Mesodermal cell (in vitro differentiated cells): ENCODE data around the gene C2CD3.

Source experiments
- H3K27ac ChIP-seq: 2 replicates; pipeline ENCODE4 v1.7.0; 2013; ENCODE audit warnings: mild to moderate bottlenecking, low read depth, low read length, moderate library complexity; ENCODE audit not compliant: severe bottlenecking
- H3K36me3 ChIP-seq: 2 replicates; pipeline ENCODE4 v1.7.1; 2013; ENCODE audit warnings: mild to moderate bottlenecking, low read length, moderate library complexity; ENCODE audit not compliant: control insufficient read depth, insufficient read depth
- H3K4me1 ChIP-seq: one replicate; pipeline ENCODE4 v1.7.1; 2013; ENCODE audit warnings: mild to moderate bottlenecking, low read length; ENCODE audit not compliant: insufficient read depth, control insufficient read depth, poor library complexity, severe bottlenecking
- H3K4me3 ChIP-seq: 2 replicates; pipeline ENCODE4 v1.7.0; 2013; ENCODE audit warnings: low read length, control low read depth, mild to moderate bottlenecking; ENCODE audit not compliant: insufficient read depth, poor library complexity, severe bottlenecking; ENCODE audit errors: extremely low read depth
- H3K9me3 ChIP-seq: 2 replicates; pipeline ENCODE4 v1.7.1; 2013; ENCODE audit warnings: mild to moderate bottlenecking, low read length, moderate library complexity; ENCODE audit not compliant: control insufficient read depth
- WGBS, 2 experiments: methylation state at CpG; one replicate each; pipeline ENCODE4 v1.1.5; 2013; ENCODE audit warnings: missing lambda C conversion rate in 2 of 2; ENCODE audit not compliant: insufficient coverage in 2 of 2; 5-methylcytosine and 5-hydroxymethylcytosine counted together

Gene C2CD3

GRCh38 chr11:74037309-74037708 is 133.5 kb downstream of the C2CD3 start:
- 83% methylated on average over 1 of the region's 4 CpGs; no CpG with 5 or more reads in 1 of the 2 experiments for WGBS, 2 experiments
- no peaks in the 10 kb centered on the region for H3K9me3 ChIP-seq

GRCh38 chr11:74035264-74035663 is 135.5 kb downstream of the C2CD3 start:
- no peaks in the 10 kb centered on the region for H3K9me3 ChIP-seq
- no CpG with 5 or more reads among the region's 1 CpG for WGBS, 2 experiments
- H3K36me3 ChIP-seq = peaks cover 69% of the 10 kb centered on the region
- H3K4me3 ChIP-seq = no peak overlapping the region
- H3K4me1 ChIP-seq = no peaks in the 10 kb centered on the region
- no peak overlapping the region for H3K27ac ChIP-seq

More at GRCh38 chr11:74037309-74037708, 133.5 kb downstream of the C2CD3 start:
- Histone ChIP-seq H3K4me1 (no peaks in the 10 kb centered on the region), H3K4me3 (no peak overlapping the region), H3K36me3 (peaks cover 77% of the 10 kb centered on the region), H3K27ac (no peak overlapping the region)

GRCh38 chr11:74033046-74033445 is 137.8 kb downstream of the C2CD3 start:
- Histone ChIP-seq H3K4me1 (no peaks in the 10 kb centered on the region), H3K4me3 (no peak overlapping the region), H3K36me3 (peaks cover 52% of the 10 kb centered on the region), H3K9me3 (no peaks in the 10 kb centered on the region), H3K27ac (no peak overlapping the region)
- WGBS, 2 experiments = 89 to 98% methylated on average over 3 of the region's 3 CpGs

DNA sequence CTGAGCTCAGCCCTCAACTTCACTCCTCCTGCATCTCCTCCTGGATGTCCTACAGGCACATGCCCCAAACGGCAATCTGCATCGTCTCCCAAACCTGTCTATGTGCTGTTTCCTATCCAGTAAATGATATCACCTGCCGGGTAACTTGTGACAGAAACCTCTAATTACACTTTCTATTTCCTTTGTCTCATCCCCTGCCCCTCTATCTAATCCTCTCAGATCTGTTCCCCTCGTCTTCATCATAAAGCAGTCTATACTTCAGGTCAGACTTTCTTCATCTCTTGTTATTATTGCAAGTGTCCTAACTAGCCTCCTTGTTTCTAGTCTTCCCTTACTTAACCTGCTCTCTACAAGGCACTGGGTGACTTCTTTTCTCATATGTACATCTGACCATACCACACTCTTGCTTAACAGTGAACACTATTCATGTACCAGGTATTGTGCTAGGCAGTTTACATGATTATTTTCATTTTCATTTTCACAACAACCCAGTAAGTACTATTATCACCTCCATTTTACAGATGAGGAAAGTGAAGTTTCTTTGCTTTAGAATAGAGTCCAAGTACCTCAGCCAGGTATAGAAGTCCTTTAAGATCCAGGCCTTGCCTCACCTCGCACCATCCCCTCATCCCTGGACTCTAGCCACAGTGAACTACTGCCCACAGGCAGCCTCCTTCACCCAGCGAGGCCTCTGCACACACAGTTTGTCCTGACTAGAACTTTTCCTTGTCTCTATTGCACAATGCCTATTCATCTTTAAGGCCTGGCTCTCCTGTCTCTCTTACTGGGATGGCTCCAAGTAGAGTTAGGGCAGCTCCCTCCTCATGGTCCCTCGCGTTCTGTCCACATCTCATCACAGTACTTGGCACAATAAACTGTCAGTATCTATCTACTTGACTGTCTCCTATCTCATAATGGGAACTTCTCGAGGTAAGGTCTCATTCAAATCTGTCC is 139.8 kb downstream of the C2CD3 start:
- WGBS, 2 experiments = 94 to 95% methylated on average over 7 to 9 of the region's 9 CpGs
- H3K4me1 ChIP-seq = no peaks in the 10 kb centered on the region

DNA sequence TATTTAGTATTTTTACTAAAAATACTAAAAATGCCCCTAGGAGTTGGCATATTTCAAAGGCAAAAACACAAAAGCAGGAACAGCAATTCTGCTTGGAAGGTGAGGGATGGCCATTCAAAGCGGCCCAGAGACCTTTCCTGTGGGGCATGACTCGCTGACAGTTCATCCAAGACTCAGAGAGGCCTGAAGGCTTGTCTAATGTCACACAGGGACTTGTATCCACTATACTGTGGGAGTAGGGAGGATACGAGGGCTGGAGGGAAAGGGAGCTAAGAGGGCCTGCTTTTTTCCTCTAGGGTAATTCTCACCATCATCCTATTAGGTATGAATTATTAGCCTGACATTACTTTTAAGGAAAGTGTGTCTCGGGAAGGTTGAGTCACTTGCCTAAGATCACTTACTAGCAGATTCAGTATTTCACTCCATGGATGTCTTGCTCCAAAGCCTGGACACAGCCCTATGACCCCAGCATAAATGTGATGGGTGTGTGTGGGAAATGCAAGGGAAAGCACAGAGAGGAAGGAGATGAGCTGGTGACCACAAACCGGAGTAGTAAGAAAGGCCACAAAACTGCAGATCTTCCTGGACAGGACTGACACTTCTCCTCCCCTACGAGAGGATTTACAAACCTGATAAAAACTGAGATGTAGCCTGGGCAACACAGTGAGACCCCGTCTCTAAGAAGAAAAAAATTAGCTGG is 145.2 kb downstream of the C2CD3 start:
- WGBS, 2 experiments = 89 to 95% methylated on average over 3 to 5 of the region's 7 CpGs
- no peaks in the 10 kb centered on the region for H3K4me1 ChIP-seq
- H3K36me3 ChIP-seq = no peaks in the 10 kb centered on the region
- H3K4me3 ChIP-seq = no peak overlapping the region
- H3K27ac ChIP-seq = no peak overlapping the region
- H3K9me3 ChIP-seq = no peaks in the 10 kb centered on the region

More for the DNA sequence above, 139.8 kb downstream of the C2CD3 start:
- H3K9me3 ChIP-seq = no peaks in the 10 kb centered on the region
- H3K4me3 ChIP-seq = no peak overlapping the region
- H3K36me3 ChIP-seq = peaks cover 39% of the 10 kb centered on the region
- H3K27ac ChIP-seq = no peak overlapping the region

DNA sequence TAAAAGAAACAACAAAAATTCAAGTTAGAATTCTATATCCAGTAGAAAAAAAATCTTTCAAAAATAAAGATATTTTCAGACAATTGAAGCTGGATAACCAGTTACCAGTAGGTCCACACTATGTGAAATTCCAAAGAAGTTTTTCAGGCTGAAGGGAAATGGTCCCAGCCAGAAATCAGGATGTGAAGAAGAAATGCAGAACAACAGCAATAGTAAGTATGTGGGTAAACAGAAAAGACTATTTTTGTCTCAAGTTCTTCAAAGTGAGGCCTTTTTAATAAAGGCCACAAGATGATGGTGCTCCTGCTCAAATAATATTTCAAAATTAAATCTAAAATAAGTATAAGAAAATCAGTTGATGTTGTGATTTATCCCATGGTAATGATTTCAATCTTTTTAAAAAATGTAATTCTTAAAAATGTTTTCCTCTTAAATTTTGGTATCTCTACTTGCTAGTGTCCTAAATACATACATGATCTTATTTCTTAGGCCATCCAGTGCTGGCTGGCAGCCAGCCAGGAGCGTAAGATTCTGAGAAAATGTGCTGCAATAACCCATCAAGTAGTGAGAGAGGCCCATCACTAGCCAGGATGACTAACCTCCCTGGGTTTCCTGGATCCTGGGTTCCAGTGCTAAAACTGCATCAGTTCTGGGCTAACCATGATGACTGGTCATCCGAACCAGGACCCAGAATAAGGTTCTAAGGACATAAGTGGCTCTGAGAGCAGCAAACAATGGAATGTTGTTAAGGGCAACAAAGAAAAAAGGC is 146.4 kb downstream of the C2CD3 start:
- 94% methylated on average over 2 of the region's 2 CpGs for WGBS, 2 experiments
- H3K4me1 ChIP-seq = no peaks in the 10 kb centered on the region
- no peaks in the 10 kb centered on the region for H3K9me3 ChIP-seq
- peaks cover 6% of the 10 kb centered on the region for H3K36me3 ChIP-seq
- no peak overlapping the region for H3K27ac ChIP-seq
- no peak overlapping the region for H3K4me3 ChIP-seq

DNA sequence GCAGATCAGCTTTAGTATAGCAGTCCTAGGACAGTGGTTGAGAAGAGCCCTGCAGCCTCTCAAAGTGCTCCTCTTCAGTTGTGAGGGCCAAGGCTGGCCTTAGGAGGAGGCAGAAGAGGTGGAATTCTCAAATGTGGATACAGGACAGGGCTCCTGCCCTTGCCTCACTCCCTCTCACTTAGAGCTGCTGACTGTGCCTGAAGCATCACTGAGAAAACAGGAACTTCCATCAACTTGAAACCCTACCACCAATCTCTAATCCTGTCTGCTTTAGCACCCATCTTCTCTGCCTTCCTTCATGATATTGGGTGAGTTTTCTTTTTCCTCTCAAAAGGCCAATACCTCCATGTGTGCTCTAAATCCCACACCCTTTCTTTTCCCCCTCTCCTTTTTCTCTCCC is 147.5 kb downstream of the C2CD3 start:
- Histone ChIP-seq H3K27ac (no peak overlapping the region), H3K36me3 (peaks cover 6% of the 10 kb centered on the region), H3K4me3 (no peak overlapping the region), H3K4me1 (no peaks in the 10 kb centered on the region), H3K9me3 (no peaks in the 10 kb centered on the region)

DNA sequence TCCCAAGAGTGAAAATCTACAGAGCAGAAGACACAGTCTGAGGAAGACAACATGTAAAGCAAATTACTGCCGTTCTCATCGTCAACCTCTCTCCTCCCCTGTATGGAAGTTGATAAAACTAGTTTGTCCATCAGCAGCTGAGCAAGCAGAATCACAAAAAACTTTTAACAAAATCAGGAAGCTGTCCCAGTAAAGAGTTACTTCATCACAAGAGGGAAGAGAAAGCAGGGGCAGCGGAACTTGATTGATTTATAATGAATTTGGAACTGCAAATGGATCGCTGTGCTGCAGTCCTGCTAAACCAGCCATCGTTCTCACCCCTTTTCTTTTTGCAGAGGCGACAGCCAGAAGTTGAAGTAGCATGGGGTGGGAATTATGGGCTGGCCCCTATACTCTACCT is 148.3 kb downstream of the C2CD3 start:
- WGBS, 2 experiments = 93 to 100% methylated on average over 2 of the region's 6 CpGs
- H3K4me1 ChIP-seq = no peaks in the 10 kb centered on the region
- H3K9me3 ChIP-seq = no peaks in the 10 kb centered on the region
- H3K27ac ChIP-seq = no peak overlapping the region
- H3K36me3 ChIP-seq = peaks cover 8% of the 10 kb centered on the region
- no peak overlapping the region for H3K4me3 ChIP-seq

GRCh38 chr11:74021998-74022397 is 148.8 kb downstream of the C2CD3 start:
- Histone ChIP-seq H3K27ac (no peak overlapping the region), H3K4me1 (no peaks in the 10 kb centered on the region), H3K36me3 (peaks cover 14% of the 10 kb centered on the region), H3K4me3 (no peak overlapping the region), H3K9me3 (no peaks in the 10 kb centered on the region)
- WGBS, 2 experiments = 93 to 94% methylated on average over 5 to 6 of the region's 6 CpGs

DNA sequence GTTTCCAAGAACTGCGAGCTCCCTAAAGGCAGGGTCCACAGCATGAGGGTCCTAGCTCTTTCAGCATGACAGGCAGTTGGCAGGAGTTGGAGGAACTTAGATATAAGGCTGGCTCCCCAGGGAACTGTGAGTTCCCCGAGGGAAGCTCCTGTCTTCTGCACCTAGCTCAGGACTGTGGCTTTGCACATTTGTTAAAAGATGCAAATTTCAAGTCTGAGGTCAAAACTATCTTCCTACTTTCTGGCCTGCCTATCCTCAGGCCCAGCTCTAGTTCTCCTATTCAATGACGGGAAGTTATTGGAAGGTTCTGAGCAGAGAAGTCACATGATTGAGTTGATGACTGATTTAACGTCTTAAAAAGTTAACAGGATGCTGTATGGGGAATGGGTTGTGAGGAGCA is 150.3 kb downstream of the C2CD3 start:
- 73 to 96% methylated on average over 3 of the region's 4 CpGs for WGBS, 2 experiments
- H3K9me3 ChIP-seq = no peaks in the 10 kb centered on the region
- H3K36me3 ChIP-seq = peaks cover 26% of the 10 kb centered on the region
- no peak overlapping the region for H3K4me3 ChIP-seq
- no peak overlapping the region for H3K27ac ChIP-seq
- no peaks in the 10 kb centered on the region for H3K4me1 ChIP-seq
